ES-I3 (cell line): ENCODE data around the gene TSPAN4.

ENCODE experiments used
- H3K36me3 ChIP-seq: 2 replicates; pipeline ENCODE4 v1.6.1; 2013; ENCODE audit warnings: mild to moderate bottlenecking, low read length, control low read depth, moderate library complexity; ENCODE audit not compliant: insufficient read depth
- H3K4me1 ChIP-seq: 2 replicates; pipeline ENCODE4 v1.6.1; 2013; ENCODE audit warnings: mild to moderate bottlenecking, control low read depth, low read length; ENCODE audit not compliant: insufficient read depth
- H3K9ac ChIP-seq: 2 replicates; pipeline ENCODE4 v1.6.1; 2013; ENCODE audit warnings: low read depth, mild to moderate bottlenecking, low read length, moderate library complexity
- H3K9me3 ChIP-seq: 2 replicates; pipeline ENCODE4 v1.6.1; 2013; ENCODE audit warnings: mild to moderate bottlenecking, low read length, moderate library complexity; ENCODE audit not compliant: control insufficient read depth, insufficient read depth

TSPAN4 gene

DNA sequence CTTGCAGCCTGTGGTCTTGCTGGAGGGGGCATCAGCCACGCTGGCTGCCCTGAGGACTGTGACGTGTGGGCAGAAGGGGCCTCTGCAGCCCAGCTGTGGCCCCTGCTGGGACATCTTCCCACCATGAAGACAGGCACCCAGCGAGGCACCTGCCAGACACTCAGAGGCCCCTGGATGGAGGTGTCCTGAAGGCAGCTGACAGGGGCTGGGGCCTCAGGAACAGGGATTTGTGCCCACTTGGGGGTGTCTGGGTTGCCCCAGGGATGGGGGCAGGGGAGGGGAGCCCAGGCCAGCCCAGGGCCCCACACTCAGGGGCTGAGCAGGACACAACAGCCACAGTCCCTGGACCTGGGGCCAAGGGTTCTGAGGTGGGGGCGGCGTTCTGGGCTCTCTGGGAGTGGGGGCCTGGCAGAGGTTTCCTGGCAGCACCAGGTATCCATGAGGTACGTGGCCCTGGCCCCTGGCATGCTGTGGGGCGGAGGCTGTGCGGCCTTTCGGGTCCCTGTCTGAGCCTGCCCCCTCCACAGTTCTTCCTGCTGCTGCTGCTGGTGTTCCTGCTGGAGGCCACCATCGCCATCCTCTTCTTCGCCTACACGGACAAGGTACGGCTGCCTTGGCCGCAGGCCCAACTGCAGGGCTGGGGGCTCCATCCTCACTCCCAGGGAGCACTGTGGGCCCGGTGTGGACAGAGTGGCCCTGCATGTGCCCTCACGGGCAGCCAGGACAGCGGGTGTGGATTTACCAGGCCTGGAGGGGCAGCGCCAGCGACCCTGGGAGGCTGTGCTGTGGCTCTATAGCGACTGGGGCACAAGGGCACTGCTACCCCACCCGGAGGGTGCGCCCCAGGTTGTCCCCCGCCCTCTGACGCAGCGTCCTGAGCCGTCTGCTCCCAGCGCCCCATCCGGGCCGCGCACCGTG, 21.5 kb downstream of the TSPAN4 start:
- Histone ChIP-seq H3K36me3 (no peaks in the 10 kb centered on the region), H3K9ac (no peak overlapping the region; the same call in 1 of the 2 replicates), H3K9me3 (no peaks in the 10 kb centered on the region), H3K4me1 (peaks cover 21% of the 10 kb centered on the region)

DNA sequence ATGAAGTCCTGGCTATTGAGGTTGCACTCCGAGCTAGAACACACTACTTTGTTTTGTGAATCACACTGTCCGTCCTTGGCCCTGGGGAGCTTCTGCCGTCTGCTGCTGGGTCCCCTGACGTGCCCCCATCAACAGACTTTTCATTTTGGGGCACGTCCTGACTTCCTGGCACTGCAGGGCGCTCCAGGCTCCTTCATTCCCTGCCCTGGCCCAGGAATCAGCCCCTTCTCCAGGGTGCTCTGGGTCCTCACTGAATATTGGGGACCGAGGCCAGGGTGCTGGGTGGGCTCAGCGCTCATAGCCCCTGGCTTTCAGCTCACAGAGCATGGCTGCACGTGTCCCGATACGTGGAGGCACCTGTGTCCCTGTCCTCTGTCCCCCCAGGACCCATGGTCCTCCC, 22.2 kb downstream of the TSPAN4 start:
- Histone ChIP-seq H3K9me3 (no peaks in the 10 kb centered on the region), H3K4me1 (peaks cover 21% of the 10 kb centered on the region), H3K36me3 (no peaks in the 10 kb centered on the region), H3K9ac (no peak overlapping the region)

DNA sequence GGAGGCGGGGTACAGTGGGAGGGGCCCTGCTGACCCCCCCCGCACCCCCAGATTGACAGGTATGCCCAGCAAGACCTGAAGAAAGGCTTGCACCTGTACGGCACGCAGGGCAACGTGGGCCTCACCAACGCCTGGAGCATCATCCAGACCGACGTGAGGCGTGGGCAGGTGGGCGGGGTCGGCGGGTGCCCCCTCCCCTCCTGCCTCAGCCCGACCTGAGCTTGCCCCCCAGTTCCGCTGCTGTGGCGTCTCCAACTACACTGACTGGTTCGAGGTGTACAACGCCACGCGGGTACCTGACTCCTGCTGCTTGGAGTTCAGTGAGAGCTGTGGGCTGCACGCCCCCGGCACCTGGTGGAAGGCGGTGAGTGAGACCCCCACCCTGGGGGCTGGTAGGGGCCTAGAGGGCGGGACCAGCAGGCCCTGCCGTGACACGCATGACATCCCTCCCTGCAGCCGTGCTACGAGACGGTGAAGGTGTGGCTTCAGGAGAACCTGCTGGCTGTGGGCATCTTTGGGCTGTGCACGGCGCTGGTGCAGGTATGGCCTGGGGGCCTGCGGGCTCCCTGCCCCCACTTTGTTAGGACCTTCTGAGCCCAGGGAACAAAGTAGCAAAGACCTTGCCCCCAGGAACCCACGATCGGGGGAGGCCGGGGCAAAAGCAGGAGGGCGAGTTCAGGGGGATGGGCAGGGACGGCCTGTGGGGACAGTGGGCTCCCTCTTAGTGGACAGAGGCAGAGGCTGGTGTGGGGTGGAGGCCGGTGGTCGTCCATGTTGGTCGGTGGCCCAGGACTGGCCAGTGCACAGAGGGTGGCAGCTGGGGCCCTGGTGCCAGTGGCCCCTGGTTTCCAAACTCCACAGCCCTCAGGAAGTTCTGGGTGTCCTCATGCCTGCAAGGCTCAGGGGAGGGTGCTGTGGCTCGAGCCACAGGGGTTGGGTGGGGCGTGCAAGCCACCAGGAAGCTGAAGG, 23.1 kb downstream of the TSPAN4 start:
- H3K9me3 ChIP-seq: no peaks in the 10 kb centered on the region
- peaks cover 21% of the 10 kb centered on the region for H3K4me1 ChIP-seq
- no peaks in the 10 kb centered on the region for H3K36me3 ChIP-seq
- no peak overlapping the region for H3K9ac ChIP-seq

DNA sequence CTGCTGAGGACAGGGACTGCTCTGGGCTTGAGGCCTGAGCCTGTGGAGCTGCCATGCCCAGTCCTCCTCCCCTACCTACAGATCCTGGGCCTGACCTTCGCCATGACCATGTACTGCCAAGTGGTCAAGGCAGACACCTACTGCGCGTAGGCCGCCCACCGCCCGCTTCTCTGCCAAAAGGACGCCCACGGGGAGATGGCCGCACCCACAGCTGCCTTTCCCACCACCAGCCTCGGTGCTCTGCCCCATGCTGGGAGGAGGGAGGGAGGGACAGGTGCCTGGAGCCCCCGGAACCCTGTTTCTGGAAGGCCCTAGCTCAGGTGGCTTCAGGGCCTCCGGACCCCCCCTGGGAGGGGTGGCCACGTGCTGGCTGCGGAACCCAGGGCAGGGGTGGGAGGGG, 23.8 kb downstream of the TSPAN4 start:
- H3K36me3 ChIP-seq: no peaks in the 10 kb centered on the region
- no peaks in the 10 kb centered on the region for H3K9me3 ChIP-seq
- H3K9ac ChIP-seq: no peak overlapping the region
- peaks cover 21% of the 10 kb centered on the region for H3K4me1 ChIP-seq

DNA sequence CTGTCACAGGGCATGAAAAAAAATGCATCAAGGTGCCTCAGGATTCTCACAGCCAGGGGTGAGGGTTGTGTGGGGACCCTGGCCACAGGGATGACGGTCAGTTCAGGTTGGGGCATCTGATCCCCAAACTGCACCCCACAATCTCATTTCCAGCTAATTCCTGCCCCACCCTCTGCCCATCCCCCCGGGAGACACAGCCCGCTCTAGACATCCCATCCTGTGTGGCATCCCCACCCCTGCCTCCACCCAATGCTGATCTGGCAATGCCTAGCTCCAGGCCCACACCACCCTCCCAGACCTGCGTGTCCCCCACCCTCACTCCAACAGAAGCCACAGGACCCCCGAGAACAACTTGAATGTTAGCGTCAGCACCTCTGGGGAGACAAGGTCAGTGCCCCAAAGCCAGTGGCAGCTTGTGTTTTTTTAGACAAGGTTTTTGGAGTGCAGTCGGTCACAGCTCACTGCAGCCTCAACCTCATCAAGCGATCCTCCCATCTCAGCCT, 25.3 kb downstream of the TSPAN4 start:
- peaks cover 11% of the 10 kb centered on the region for H3K4me1 ChIP-seq
- no peak overlapping the region for H3K9ac ChIP-seq
- H3K36me3 ChIP-seq: no peaks in the 10 kb centered on the region
- H3K9me3 ChIP-seq: no peaks in the 10 kb centered on the region

DNA sequence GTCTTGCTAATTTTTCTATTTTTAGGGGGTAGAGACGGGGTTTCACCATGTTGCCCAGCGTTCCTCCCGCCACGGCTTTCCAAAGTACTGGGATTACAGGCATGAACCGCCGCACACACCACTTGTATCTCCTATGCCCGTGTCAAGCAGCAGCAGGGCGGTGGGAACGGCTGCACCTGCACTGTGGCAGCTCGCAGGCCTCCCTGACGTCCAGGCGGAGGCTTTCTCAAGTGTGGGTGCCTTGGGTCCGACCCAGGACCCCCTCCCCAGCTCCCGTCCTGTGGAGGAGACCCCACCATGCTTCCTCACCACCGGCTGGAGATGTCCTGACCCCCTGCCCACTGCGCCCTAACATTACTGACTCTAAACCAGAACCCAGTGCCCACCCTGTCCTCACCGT, 25.7 kb downstream of the TSPAN4 start:
- no peaks in the 10 kb centered on the region for H3K9me3 ChIP-seq
- H3K4me1 ChIP-seq: peaks cover 6% of the 10 kb centered on the region; the same call in 1 of the 2 replicates
- H3K9ac ChIP-seq: no peak overlapping the region
- H3K36me3 ChIP-seq: no peaks in the 10 kb centered on the region

DNA sequence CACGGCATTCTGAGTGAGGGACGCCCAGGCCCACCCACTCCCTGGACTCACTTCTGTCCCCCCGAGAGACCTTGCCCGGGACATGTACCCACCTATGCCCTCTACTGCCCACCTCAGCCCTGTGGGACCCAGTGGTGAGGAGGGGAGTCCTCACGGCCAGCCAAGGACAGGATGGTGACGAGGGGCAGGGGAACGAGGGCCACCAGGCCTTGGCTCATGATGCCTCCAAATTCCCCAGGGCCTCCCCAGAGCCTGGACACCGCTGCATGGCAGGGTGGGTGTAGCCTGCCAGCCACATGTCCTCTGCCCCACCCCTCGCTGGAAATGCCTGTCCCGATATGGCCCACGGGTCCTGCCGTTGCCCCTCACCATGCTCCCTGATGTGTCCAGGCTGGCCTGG, 26.1 kb downstream of the TSPAN4 start:
- Histone ChIP-seq H3K9me3 (no peaks in the 10 kb centered on the region), H3K36me3 (no peaks in the 10 kb centered on the region), H3K4me1 (peaks cover 2% of the 10 kb centered on the region; the same call in 1 of the 2 replicates), H3K9ac (no peak overlapping the region)

DNA sequence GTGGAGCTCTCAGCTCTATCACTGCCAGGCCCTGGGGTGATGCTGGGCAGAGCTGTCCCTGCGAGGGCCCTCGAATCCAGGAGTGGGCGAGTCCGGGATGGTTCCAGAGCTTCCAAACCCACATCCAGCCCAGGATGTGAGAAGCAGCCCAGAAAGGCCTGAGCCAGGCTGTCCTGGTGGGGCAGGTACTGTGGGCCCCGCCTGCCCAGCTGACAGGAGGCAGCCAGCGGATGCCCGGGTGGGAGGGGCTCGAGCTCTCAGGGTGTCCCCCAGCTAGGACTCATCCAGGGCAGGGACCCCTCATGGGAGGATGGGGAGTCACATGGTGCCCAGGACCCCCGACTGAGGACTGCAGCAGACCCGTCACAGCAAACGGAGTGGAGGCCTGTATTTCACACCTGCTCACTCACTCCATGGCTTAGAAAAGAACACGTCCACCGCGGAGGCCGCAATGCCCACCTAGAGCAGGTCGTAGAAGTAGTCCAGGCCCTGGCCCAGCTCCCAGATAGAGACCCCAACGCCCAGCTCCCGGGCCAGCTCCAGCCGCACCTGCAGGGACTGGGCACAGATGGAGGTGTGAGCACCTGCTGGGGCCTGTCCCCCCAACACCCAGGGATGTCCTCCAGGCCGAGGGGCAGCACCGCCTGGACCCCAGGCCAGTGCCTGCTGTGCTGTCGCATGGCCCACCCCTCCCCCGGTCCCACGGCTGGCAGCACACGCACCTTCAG, 26.9 kb downstream of the TSPAN4 start:
- Histone ChIP-seq H3K9ac (no peak overlapping the region), H3K36me3 (no peaks in the 10 kb centered on the region), H3K9me3 (no peaks in the 10 kb centered on the region), H3K4me1 (no peaks in the 10 kb centered on the region; the same call in 1 of the 2 replicates)

DNA sequence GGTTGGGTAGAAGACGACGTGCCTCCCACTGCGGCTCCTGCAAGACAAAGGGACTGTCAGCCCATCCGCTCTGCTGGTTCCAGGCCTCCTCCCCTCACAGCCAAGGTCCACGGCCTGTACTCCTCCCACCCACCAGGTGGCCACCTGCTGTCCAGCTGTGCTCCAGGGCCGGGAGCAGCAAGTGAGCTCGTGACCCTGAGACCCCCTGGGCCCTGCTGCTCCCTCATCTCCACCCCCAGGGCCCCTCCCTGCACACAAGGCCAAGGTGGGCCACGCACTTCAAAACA, 27.4 kb downstream of the TSPAN4 start:
- H3K9me3 ChIP-seq: no peaks in the 10 kb centered on the region
- H3K9ac ChIP-seq: no peak overlapping the region
- no peaks in the 10 kb centered on the region for H3K36me3 ChIP-seq
- H3K4me1 ChIP-seq: no peaks in the 10 kb centered on the region; the same call in 1 of the 2 replicates

DNA sequence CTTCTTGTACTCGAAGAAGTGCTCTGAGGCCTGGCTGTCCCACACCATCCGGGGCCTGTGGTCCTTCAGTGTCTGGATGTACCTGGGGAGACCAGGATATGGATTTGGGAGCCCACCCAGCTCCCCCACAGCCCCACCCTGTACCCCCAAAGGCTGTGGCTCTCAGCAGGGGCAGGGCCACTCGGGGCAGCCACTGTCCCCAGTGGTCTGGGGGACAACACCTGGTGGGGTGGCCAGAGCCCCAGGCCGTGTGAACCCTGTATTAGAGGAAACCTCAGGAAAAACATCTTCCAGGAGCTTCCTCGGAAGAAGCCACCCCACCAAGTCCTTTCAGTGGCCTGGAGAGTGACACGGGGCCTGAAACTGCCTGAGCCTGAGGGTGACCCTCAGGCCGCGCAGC, 27.8 kb downstream of the TSPAN4 start:
- Histone ChIP-seq H3K9me3 (no peaks in the 10 kb centered on the region), H3K4me1 (no peaks in the 10 kb centered on the region; the same call in 1 of the 2 replicates), H3K9ac (no peak overlapping the region), H3K36me3 (no peaks in the 10 kb centered on the region)

DNA sequence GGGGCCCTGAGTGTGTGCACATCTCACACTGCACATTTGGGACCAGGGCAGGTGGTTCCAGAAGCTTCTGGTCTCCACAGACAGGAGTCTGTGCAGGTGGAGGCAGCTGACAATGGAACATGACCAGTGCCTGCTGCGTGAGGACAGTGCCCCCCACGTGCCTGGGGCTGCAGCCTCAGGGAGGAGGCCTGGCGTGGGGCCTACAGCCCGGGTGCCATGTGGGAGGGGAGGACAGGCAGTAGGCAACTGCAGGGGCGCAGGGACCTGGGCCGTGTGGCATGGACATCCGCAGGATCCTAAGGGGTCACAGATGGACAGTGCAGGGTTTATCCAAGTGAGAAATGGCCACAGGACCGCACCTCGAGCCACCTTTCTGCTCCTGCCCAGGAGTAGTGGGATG, 28.8 kb downstream of the TSPAN4 start:
- no peaks in the 10 kb centered on the region; the same call in 1 of the 2 replicates for H3K4me1 ChIP-seq
- no peak overlapping the region for H3K9ac ChIP-seq
- no peaks in the 10 kb centered on the region for H3K9me3 ChIP-seq
- H3K36me3 ChIP-seq: peaks cover 6% of the 10 kb centered on the region

DNA sequence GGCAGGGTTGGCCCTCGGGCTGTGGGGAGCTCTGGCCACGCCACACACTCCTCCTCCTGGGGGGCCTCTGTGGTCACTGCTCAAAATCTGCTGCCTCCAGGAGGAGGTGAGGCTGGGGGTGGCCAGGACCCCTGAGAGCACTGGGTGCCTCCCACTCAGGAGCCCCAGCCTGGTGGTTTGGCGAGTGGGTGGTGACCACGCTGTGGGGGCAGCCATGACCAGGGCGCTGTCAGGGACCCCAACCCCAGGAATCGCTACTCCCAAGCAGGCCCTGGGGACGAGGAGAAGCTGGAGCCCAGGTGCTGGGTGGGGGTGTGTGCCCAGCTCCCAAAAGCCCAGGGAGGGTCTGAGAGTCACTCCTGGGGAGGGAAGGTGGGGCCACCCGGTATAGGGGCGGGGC, 30.1 kb downstream of the TSPAN4 start:
- Histone ChIP-seq H3K9ac (no peak overlapping the region), H3K9me3 (no peaks in the 10 kb centered on the region), H3K36me3 (peaks cover 6% of the 10 kb centered on the region), H3K4me1 (no peaks in the 10 kb centered on the region; the same call in 1 of the 2 replicates)

DNA sequence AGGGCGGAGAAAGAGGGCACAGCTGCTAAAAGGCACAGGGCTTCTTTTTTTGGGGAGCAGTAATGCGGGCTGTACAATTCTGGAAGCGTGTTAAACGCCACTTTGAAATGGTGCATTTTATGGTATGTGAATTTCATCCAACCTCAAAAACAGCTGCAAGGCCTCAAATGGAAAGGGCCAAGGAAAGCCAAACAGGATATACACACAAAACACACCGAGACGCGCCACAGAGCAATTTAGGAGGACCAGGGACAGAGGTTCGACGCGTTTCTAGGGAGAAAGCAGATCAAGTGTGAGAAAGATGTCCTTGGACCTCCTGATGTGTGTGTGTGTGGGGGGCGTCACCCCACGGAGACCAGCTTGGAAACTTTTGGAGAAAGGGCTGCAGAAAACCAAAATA, 31.1 kb downstream of the TSPAN4 start:
- Histone ChIP-seq H3K36me3 (peaks cover 6% of the 10 kb centered on the region), H3K4me1 (no peaks in the 10 kb centered on the region; the same call in 1 of the 2 replicates), H3K9ac (no peak overlapping the region), H3K9me3 (no peaks in the 10 kb centered on the region)

DNA sequence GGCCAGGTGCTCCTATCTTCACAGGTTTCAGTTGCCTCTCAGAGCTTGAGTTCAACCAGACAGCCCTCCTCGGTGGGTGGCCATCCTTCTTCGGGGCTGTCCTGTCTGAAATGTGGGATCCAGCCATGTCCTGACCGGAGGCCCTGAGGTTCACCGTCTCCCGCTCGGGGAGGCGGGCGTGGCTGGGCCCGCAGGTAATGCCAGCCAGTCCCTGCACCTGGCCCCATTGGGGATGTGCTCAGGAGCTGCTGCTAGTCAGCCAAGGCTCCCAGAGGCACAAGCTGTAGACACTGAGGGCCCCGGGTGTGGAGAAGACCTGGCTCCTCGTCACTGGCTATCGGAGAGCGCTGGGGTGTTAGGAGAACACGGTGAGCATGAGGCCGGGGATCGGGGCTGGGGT, 32.6 kb downstream of the TSPAN4 start:
- Histone ChIP-seq H3K36me3 (peaks cover 8% of the 10 kb centered on the region), H3K4me1 (no peaks in the 10 kb centered on the region; the same call in 1 of the 2 replicates)

More for the DNA sequence above, 32.6 kb downstream of the TSPAN4 start:
- H3K9me3 ChIP-seq: no peaks in the 10 kb centered on the region
- no peak overlapping the region for H3K9ac ChIP-seq
